Activated T-cell treated with anti-CD3 and anti-CD28 coated beads, Interleukin-2, amount 50 U/mL, for 1 hour (primary cell): ENCODE data around the gene ADARB2.

Source experiments
- DNase-seq: peaks from one replicate; pipeline ENCODE4 v3.0.0-alpha.2; 2020

The ADARB2 gene

DNA sequence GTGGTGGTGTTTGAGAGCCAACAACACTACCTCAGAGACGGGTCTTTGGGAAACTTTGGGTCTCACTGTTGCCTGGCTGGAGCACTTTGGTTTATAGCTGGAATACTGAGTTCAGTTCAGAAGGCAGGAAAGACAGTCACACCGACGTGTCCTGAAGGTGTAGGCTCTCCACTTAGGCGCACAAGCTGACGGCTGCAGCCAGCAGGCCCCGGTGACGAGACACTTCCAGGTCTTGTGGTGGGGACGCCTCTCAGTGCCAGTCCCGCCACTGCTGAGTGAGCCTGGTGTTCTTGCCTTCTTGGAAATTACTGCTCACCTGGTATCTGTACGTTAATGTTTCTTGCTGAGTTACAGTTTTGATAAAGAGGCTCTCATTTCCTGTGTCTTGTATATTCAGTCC is 607.1 kb downstream of the ADARB2 start:
- no peak for DNase-seq

DNA sequence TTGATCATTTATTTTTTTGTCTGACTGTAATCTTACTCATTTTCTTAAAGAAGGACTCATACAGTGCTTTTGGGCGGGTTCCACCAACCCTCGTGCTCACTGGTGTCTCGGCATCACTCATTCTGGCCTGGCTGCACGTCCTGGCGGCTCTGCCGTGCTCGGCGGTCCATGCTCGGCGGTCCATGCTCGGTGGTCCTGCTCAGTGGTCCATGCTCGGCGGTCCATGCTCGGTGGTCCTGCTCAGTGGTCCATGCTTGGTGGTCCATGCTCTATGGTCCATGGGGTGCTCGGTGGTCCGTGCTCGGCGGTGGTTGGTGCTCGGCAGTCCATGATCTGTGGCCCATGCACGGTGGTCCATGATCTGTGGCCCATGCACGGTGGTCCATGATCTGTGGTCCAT is 608.7 kb downstream of the ADARB2 start:
- DNase-seq = no peak

DNA sequence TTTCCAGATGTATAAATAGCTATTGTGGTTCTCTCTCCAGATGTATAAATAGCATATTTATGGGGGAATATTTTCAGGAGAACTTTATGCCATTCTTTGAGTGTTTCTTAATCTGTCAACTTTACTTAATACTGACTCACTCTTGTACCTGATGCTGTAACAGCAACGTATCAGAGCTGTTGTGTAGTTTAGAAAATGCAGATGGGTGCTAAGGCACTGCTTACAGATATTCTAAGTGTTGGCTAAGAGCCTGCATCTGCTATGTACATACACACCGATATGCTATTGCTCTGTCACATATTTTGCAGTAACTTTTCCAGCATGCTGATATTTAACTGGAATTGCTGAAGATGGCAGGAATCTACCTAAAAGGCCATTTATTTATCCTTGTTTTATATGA is 609.2 kb downstream of the ADARB2 start:
- no peak for DNase-seq

DNA sequence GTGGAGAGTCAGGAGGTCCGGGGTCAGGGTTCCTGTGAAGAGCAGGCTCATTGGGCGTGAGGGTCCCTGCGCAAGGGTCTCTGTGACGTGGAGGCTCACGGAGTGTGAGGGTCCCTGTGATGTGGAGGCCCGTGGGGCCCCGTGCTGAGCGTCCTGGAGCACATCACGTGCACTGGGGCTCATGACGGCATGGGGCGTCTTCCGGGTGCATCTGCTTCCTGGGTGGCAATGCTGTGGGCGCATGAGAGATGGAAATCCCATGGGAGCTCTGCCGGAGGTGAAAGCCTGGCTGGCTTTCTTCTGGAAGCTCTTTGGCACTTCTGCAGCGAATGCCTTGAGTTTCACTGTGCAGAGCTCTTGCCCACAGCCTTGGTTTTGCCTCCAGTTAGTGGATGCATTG is 609.7 kb downstream of the ADARB2 start:
- no peak for DNase-seq
